NB4 (cell line): ENCODE measurements around the gene BLID.

Source experiments
- DNase-seq: peaks from one replicate; pipeline ENCODE4 v3.0.0; 2010; ENCODE audit warnings: low read depth
- H3K4me3 ChIP-seq: one replicate; pipeline ENCODE4 v1.5.1; 2011; ENCODE audit warnings: mild to moderate bottlenecking, low read depth, low read length, moderate library complexity
- CTCF ChIP-seq: IDR thresholded peaks from one replicate; pipeline ENCODE4 v1.5.1; 2012; ENCODE audit warnings: low read depth, low read length
- MYC ChIP-seq: IDR thresholded peaks from 2 replicates; pipeline ENCODE4 v1.6.1; 2011; ENCODE audit warnings: low read depth, low read length
- POLR2A ChIP-seq: IDR thresholded peaks from 2 replicates; pipeline ENCODE4 v1.6.1; 2011; ENCODE audit warnings: mild to moderate bottlenecking; ENCODE audit not compliant: insufficient read length; ENCODE audit errors: extremely low read depth
- TF ChIP-seq, protein P1 (sequence below): IDR thresholded peaks from 2 replicates; pipeline ENCODE4 v1.6.1; 2011; ENCODE audit warnings: low read depth, low read length

The BLID gene

GRCh38 chr11:122145715-122146274, 29.8 kb upstream of the BLID start:
- H3K4me3 ChIP-seq: no peak overlapping the region
- TF ChIP-seq CTCF (no peak), POLR2A (no peak), MYC (no peak)
- TF ChIP-seq, protein P1, sequence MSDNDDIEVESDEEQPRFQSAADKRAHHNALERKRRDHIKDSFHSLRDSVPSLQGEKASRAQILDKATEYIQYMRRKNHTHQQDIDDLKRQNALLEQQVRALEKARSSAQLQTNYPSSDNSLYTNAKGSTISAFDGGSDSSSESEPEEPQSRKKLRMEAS: no peak
- no peak for DNase-seq

GRCh38 chr11:122144752-122145151, 28.7 kb upstream of the BLID start:
- no peak overlapping the region for H3K4me3 ChIP-seq
- no peak for DNase-seq
- no peak for TF ChIP-seq POLR2A
- no peak for TF ChIP-seq CTCF

DNA sequence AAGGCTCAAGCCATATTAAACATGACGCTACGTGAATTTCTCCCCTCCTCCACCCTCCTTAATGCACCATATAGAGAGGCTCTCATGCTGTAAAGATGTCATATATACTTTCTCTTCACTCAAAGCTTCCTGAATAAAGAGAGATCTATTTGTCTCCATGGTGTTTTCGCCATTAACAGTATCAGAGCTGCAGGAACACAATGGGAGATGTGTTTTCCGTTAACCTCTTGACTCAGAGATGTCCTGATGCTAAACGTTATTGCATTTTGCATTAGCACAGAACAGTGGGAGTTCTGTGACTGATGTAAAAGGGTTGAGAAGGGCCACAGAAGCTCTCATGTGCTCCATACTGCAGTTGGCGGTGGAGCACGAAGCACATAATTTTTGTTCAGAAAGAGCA, 25.7 kb upstream of the BLID start:
- TF ChIP-seq MYC (no peak), POLR2A (no peak), CTCF (no peak)
- TF ChIP-seq, protein P1: no peak
- no peak overlapping the region for H3K4me3 ChIP-seq
- no peak for DNase-seq

DNA sequence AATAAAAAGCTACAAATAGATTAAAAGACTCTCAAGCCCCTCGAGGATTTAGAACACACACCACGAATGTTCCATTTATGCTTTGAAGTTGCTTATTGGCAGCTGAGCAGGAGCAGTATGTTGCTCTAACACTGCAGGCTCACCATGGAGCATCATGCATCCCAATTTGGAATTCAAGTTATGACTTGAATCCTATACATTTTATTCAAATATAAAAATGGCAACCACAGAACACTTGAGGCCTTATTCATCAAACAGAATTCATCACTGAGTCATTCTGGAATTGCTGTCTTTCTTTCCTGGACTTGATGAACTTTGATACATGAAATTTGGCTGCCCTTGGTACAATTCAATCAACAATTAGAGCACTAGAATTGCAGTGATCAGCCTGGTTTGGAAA, 24.5 kb upstream of the BLID start:
- TF ChIP-seq, protein P1: no peak
- TF ChIP-seq POLR2A (no peak), CTCF (no peak), MYC (no peak)
- DNase-seq: no peak
- no peak overlapping the region for H3K4me3 ChIP-seq

DNA sequence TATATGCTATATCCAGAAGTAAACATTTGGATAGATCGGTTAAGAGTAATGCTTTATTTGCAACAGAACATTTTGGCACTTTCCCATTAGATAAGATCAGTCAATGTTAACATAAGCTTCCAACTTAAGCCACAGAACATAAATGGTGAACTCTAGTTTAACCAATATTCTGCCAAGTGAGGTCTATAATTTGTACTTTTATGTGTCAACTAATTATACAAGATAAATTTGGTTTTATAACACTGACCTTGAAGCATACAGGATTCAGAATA, 23.5 kb upstream of the BLID start:
- no peak for TF ChIP-seq CTCF
- TF ChIP-seq POLR2A: no peak
- no peak for TF ChIP-seq MYC
- TF ChIP-seq, protein P1: no peak
- H3K4me3 ChIP-seq: no peak overlapping the region

GRCh38 chr11:122138744-122139594, 23.0 kb upstream of the BLID start:
- TF ChIP-seq, protein P1: no peak
- no peak for TF ChIP-seq CTCF
- no peak for TF ChIP-seq MYC
- TF ChIP-seq POLR2A: no peak
- no peak overlapping the region for H3K4me3 ChIP-seq
- no peak for DNase-seq

More for the DNA sequence above, 23.5 kb upstream of the BLID start:
- DNase-seq: no peak
